GM19193 (cell line): ENCODE measurements around the gene AKAP1.

Experiments
- POLR2A ChIP-seq: IDR thresholded peaks from 4 replicates; pipeline ENCODE4 v1.6.1; 2011; ENCODE audit not compliant: insufficient read depth, insufficient read length; ENCODE audit errors: extremely low read depth

Gene AKAP1

DNA sequence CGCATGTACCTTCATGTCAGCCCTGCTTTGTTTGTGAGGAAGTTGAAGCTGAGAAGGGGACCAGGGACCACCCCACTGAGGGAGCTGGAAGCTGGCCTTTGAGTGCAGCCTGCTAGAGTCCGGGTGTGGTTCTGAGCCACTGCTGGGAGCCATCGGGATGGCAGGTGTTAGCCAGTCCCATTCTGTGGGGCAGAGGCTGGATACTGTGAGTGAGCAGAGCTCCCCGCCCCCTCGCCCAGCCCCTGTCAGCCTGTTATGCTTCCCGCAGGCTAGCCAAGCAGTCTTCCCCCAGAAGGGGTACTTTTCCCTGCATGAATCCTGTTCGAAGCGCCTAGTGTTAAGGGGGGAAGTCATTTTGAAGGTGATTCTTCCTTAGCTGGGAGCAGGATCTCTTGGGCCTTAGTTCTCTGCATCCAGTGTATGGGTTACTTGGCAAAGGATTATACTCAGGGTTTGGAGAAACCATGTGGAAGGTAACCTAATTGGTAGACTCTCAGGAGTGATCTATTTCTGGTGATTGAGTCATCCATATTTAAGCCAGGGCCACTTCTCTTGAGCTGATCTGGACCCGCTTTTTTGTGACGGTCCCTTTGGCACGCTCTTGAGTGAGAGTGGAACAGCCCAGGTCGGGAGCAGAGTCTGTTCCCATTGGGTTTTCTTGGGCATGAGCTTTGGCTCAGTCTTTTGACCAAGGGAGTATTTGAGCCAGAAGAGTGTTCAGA lies 23.8 kb downstream of the AKAP1 start:
- TF ChIP-seq POLR2A, result no peak

DNA sequence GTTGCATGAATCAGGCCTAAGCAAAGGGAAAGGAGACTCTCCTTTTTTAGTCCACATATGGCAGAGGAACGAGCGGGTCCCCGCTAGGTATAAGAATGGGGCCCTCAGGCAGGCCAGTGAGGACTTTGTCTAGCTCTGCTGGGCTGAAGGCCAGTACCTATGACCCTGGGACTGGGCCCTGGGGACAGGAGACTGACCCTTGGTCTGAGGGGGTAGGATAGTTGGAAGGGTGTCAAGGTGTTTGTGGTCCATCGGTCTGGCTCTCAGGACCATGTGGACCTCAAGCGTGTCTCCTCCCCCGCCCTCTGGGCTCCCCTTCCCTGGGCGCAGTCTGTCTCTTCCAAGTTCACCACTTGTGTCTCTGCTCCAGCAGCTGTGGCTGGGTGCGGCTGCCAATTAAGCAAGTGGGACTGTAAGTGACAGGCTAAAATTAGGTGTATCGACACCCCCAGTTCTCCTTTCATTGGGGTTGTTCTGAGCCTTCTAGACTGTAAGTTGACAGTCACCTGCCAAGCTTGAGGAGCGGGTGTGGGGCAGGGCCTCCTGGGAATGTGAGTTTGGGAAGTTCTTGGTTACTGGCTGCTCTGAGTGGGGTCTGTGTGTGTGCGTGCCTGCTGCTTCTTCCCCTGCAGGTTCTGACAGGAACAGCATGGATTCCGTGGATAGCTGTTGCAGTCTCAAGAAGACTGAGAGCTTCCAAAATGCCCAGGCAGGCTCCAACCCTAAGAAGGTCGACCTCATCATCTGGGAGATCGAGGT lies 24.5 kb downstream of the AKAP1 start:
- TF ChIP-seq POLR2A, result no peak

DNA sequence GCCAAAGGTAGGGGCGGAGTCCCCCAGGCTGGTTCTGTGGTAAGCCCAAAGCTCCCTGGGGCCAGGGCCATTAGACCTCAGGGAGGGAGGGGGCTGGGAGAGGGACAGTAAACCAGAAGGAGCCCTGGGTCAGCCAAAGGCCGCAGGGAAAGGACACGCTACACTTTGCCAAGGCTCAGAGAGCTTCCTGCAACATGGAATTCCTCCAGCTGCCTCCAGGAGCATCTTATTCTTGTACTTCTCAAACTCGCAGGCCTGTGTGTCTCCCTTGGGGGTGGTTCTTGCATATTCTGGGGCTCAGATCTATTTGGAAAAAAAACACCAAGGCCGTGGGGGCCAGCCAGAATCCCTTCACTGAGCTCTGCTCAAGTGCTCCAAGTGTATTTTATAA lies 25.1 kb downstream of the AKAP1 start:
- TF ChIP-seq POLR2A, result no peak

DNA sequence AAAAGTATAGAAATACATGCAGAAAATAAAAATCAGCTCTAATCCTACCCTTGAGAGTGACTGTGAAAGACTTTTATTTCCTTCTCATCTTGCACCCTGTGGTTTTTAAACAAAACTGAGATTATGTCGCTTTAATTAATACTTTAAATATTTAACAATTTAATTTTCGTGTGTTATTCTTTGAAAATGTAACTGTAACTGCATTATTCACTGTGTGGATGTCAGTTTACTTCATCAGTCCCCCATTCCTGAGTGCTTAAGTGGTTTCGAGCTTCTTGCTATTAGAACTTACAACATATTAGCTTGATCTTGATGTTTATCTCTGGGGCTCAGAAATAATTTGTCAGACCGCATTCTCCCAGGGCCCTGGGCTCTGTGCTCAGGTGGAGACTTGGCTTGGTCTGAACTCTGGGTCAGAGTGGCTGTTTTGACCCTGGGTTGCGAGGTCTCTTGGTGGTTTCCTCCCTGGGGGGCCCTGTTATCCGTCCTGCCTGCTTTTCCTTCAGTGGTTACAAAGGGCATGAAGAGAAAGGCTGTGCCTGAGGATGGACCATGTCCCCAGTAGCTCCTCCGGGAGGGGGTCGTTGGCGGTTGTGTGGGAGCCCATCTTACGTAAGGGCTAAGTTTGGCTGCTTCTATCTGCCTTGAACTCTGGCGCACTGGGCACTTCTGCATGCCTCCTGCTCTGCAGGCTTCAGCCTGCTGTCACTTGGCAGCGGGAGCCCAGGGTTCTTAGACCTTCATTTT lies 25.7 kb downstream of the AKAP1 start:
- no peak for TF ChIP-seq POLR2A

DNA sequence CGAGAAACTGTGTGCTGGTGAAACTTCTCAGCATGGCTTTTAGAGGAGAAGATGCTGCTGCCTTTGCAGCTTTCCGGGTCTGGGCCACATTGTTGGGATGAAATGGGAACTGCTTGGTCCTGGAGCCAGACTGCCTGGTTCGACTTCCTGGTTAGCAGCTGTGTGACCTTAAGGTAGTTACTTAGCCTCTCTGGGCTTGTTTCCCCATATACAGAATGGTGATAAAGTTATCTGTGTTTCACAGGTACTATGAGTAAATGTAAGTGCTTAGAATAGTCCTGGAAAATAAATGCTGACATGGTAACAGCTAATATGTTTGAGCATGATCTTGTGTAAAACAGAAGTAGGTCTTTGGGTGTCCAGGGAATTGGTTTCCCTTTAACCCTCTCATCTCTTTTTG lies 26.3 kb downstream of the AKAP1 start:
- TF ChIP-seq POLR2A, result no peak

DNA sequence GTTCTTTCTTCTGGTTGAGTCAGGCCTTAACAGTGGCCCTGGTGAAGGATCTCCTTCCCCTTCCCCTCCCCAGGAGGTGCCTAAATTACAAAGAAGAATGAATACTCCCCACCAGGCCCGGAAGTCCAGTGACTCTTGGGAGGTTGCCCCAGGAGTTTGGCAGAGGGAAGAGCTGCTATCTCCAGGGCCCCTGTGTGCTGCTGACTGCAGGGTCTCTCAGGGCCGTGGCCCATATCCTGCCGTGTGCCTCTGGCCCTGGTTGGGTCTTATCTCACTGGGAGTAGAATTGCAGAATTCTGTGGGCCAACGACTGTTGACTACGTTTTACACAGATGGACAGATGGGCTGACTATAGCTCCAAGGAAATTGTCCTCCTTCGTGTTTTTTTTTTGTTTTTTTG lies 28.0 kb downstream of the AKAP1 start:
- TF ChIP-seq POLR2A, result no peak

DNA sequence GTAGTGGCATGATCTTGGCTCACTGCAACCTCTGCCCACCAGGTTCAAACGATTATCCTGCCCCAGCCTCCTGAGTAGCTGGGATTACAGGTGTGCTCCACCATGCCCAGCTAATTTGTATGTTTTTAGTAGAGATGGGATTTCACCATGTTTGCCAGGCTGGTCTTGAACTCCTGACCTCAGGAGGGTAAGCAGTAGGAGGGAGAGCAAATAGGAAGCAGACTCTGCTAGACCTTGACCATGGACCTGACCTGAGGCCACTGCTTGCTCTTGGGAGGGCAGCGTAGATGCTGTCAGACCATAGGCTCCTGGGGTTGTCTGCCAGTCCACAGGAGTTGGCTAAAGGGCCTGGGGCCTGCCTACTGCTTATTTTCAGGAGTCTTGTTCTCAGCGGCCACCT lies 28.6 kb downstream of the AKAP1 start:
- TF ChIP-seq POLR2A, result no peak

DNA sequence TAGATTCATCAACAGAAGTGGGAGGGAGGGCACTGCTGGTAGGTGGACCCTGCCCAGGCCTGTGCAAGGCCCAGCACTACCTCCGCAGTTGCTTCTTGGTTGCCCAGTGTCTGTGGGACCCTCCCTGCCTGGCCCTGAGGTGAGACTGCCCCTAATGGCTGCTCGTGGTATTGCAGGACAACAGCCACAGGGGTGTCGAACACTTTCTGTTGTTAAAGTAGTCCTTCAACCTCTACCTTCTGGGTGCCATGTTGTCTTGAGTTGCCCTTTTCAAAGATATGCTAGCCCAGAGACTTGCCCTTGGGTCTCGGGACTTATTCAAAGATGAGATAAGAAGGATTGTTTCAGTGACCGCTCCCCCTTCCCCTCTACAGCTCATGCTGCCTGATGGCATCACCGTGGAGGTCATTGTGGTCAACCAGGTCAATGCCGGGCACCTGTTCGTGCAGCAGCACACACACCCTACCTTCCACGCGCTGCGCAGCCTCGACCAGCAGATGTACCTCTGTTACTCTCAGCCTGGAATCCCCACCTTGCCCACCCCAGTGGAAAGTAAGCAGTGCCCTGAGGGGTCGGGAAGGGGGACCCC lies 29.1 kb downstream of the AKAP1 start:
- TF ChIP-seq POLR2A, result no peak

DNA sequence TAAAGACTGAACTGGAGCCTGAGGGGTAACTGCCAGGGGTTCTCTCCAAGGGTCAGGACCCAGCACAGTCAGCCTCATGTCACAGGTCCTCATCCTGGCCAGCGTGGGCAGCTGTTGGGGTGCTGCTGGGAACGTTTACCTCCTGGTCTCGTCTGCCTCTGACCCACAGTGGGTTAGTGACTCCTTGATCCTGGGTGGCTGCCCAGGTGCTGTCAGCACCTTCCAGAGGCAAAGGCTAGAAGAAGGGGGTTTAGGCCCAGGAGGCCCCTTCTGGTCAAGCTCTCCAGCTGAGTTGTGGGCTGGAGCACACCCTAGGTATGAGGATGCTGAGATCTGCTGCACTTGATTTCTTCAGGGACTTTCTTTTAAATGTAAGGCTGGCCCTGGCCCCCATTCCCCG lies 30.3 kb downstream of the AKAP1 start:
- no peak for TF ChIP-seq POLR2A

DNA sequence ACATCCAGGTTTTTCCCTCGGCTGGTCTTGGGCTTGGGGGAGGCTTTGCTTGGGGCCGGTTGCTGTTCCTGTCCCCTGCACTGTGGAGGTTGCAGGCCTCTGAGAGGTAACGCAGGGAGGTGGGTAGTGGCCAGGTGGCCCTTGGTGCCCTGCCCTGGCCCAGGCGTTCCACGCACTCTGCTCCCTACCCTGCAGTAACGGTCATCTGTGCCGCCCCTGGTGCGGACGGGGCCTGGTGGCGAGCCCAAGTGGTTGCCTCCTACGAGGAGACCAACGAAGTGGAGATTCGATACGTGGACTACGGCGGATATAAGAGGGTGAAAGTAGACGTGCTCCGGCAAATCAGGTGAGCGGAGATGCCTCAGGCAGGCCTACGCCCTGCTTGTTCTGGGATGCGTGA lies 30.9 kb downstream of the AKAP1 start:
- no peak for TF ChIP-seq POLR2A

DNA sequence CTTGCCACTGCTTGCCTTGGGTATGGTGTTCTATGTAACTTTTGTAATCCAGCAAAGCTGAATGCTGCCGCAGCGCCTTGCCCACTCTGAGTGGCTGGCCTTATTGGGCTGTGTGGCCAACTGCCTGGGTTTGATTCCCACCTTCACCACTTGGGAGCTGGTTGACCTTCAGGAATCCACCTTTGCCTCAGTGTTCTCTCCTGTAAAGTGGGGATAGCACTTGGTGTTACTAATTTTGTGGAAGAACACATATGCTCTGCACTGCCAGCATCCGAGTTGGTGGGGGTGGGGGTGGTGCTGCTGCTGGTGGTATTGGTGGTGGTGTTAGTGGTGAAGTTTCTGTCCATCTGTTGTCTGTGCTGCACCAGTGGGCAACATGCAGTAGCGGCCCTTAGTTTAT lies 32.8 kb downstream of the AKAP1 start:
- no peak for TF ChIP-seq POLR2A

DNA sequence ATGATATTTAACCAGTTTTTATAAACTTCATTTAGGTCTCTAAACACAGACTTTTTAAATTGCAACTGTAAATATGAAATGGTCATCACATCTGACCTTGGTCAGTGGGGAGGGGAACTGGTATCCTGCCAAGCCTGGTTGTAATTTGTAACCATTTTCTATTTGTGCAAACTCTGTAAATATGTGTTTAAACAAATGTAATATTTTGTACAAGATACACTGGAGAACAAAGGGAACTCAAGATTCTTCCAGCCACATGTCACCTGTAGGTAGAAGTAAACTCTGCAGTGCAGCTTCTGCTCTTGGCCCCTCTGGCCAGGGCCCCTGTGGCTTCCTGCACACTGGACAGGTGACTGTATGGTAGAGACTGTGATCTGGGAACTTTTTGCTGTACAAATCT lies 35.8 kb downstream of the AKAP1 start:
- no peak for TF ChIP-seq POLR2A

DNA sequence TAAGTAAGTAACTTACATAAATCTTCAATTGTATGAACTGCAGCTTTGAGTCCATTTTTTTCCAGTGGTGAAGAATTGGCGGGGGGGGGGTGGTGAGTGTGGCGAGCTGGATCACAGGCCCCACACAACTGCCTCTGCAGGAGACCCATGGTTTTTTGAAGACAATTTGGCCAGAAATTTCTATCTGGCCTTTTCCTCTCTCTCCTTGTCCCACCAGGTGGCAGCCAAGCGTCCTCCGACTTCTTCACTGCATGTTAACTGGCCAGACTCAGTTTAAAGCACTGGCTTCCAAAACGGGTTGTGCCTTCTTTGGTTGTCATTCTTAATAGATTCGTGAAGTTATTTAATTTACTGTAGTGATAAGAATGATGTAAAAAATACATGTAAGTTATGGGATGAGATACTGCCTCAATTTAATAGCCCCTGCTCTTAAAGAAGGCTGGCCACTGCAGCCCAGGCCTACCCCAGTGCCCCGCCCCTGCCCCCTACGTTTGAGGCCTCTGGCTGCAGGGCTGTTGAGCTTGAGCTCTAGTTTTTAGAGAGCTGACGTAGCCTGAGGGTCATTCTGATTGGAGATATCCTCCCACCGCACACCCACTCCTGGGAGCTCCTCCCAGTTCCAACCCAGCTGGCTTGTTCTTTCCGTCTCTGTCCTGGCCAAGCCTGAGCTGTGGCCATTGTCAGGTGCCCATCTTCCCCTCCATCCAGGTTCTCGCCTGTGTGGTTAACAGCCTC lies 36.4 kb downstream of the AKAP1 start:
- no peak for TF ChIP-seq POLR2A

DNA sequence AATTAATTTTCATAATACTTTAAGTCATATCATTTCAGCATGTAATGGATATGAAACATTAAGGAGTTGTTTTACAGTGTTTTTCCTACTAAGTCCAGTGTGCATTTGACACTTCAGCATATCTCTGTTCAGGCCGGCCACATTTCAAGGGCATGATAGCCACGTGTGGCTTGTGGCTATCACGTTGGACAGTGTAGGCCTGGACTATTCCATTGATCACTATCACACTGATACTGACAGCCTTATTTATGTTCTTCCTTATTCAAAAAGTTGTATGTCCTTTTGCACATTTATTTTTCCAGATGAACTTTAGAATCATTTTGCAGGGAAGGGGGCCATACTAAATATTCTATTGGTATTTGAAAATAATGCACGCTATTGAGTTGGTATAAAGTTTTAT lies 39.0 kb downstream of the AKAP1 start:
- no peak for TF ChIP-seq POLR2A

DNA sequence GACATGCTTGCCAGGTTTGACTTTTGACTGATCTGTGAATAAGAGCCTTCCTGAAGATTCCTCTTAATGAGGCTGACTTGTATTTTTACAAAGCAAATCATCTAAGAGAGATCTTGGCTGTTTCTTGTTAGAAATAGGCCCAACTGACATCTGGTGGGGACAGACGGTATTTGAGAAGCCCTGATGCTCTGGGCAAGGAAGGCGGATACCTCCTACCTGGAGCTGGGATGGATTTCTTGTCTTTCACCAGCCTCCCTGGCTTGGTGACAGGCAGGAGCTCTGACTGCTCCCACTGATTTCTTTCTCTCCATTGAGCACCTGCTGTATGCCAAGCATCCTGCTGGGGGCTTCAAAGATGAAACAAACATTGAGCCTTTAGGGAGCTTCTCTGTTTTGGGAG lies 40.4 kb downstream of the AKAP1 start:
- no peak for TF ChIP-seq POLR2A

DNA sequence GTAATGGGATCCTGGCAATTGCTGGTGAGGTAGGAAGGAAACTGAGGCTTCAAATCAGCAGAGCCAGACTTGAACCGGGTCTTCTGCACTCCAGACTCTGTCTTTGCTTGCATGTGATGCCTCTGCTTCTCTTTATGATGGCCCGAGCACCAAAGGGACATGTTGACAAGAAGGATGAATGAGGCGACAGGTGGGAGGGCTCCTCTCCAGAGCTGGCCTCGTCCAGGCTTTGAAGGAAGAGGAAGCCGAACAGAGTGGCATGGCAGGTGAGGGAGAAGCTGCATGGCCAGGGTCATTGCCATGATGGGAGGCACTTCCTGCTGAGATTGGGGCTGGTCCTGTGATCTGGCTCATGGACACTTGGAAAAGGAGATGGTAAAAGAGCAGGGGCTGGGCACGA lies 40.8 kb downstream of the AKAP1 start:
- no peak for TF ChIP-seq POLR2A
